Adrenal gland (tissue), 12 donors: ENCODE measurements around the gene CKAP4. TPM values are rescaled to one million over a fixed set of nuclear protein-coding genes. Genes with fewer than 3 reads are reported as not detected.

Source experiments
- DNase-seq, 7 donors: peaks; one replicate each; pipeline ENCODE4 v3.0.0-alpha.2; 2019 to 2020
- H3K27ac ChIP-seq, 5 donors: fragments of 200-600 bp; sonication (generic) in 4 of 5; 1 replicate in 3 of 5; 2 replicates in 2 of 5; pipeline versions ENCODE4 v1.5.1 to v1.8.0; 2016 to 2020; ENCODE audit warnings: mild to moderate bottlenecking in 1 of 5
- H3K27me3 ChIP-seq: fragments of 200-600 bp; 2 replicates; pipeline ENCODE4 v1.8.0; 2021
- H3K36me3 ChIP-seq, 2 donors: fragments of 200-600 bp; replicated peaks in 1 of 2; 1 replicate in 1 of 2; 2 replicates in 1 of 2; pipeline versions ENCODE4 v1.5.1 to v1.8.0; 2018 to 2022
- H3K4me1 ChIP-seq, 2 donors: fragments of 200-600 bp; replicated peaks in 1 of 2; 1 replicate in 1 of 2; 2 replicates in 1 of 2; pipeline versions ENCODE4 v1.5.1 to v1.8.0; 2018 to 2021
- H3K4me3 ChIP-seq, 4 donors: fragments of 200-600 bp; sonication (generic) in 3 of 4; one replicate each; pipeline ENCODE4 v1.5.1; 2016 to 2018
- H3K9me3 ChIP-seq, 3 donors: fragments of 200-600 bp; sonication (generic) in 1 of 3; replicated peaks in 1 of 3; 1 replicate in 2 of 3; 2 replicates in 1 of 3; pipeline versions ENCODE4 v1.5.1 to v1.8.0; 2016 to 2021
- POLR2A ChIP-seq, 2 donors: fragments of 450-650 bp; IDR thresholded peaks; one replicate each; pipeline ENCODE4 v1.6.1; 2017; ENCODE audit warnings: antibody characterized with exemption in 2 of 2, mild to moderate bottlenecking in 2 of 2, moderate library complexity in 1 of 2
- WGBS, 4 donors: extraction: QIAGEN DNeasy Blood & Tissue Kit in 2 of 4; methylation state at CpG; one replicate each; pipeline versions ENCODE4 v1.1.5 to v1.1.7; 2013 to 2017; 5-methylcytosine and 5-hydroxymethylcytosine counted together
- intact Hi-C, 2 donors: fragments of 100-400 bp; cut with DNase I; formaldehyde crosslinking; loops; one replicate each; pipeline versions ENCODE4 v1.14.1 to v1.15.0; 2022 to 2023
- polyA plus RNA-seq, 3 donors: library from polyadenylated mRNA; stranded (reverse); fragments of 200-250 nt in 2 of 3; fragments of 350-450 nt in 1 of 3; fragmentation: Illumina TruSeq in 1 of 3; extraction: RNeasy Lipid Tissue Mini Kit (QIAGEN cat#74804) in 1 of 3; gene quantifications; one replicate each; pipeline ENCODE4 v1.2.3, GENCODE V29; 2013 to 2014
- total RNA-seq, 9 donors: library from RNA; depleted of rRNA in 4 of 9; stranded (reverse); fragments of >200 nt in 4 of 9; fragments of 120-200 nt in 1 of 9; fragmentation: NEBNext Ultra II Directional in 1 of 9; extraction: Animal tissue kit (Norgen Biotek cat#: 25700) in 1 of 9; gene quantifications; one replicate each; pipeline versions ENCODE4 v1.1.0 to v1.2.4, GENCODE V29; 2013 to 2023
- TF ChIP-seq, protein P1 (sequence below), 6 experiments: fragments of 450-650 bp in 4 of 6; fragments of 200-600 bp in 2 of 6; sonication (generic) in 1 of 6; IDR thresholded peaks; 1 replicate in 5 of 6; 2 replicates in 1 of 6; pipeline versions ENCODE4 v1.5.1 to v1.8.0; 2016 to 2021; ENCODE audit warnings: antibody characterized with exemption in 6 of 6, mild to moderate bottlenecking in 2 of 6, moderate library complexity in 1 of 6
- donor health status: healthy with polysubstance abuse.
- donor health status: Bipolar disorder and iron deficiency.
- donor health status: DM: yes; HTN: yes; CAD: no.
- donor health status: DM: no; HTN: no; CAD: no.
- donor health status: DM: no; HTN: no; CAD: no.
- donor health status: DM: yes; HTN: yes; CAD: no.

Gene CKAP4
- total and polyA plus RNA-seq, 12 donors, result 11.0 to 101 (median 84.7) TPM

DNA sequence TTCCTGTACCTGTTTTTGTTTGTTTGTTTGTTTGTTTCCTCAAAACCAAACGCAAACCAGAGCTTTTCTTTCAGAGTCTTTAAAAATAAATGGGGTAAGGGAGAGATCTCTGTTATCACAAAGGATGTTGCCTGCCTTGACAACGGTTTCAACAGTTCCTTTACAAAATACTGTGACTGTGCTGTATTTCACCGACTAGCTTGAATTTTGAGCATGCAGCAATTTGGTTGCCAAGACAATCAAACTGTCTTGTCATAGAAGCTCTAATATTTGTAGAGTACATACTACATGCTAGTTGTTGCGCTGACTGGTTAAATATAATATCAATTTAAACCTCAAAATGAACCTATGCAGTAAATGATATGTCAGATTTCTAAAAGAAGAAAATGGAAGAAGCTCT, 32.3 kb upstream of the CKAP4 start:
- 70 to 79% (median 76%) methylated on average over 4 of the region's 4 CpGs for WGBS, 4 donors
- Histone ChIP-seq H3K4me3 (no peak overlapping the region), H3K27ac (no peak overlapping the region), H3K4me1 (no peaks in the 10 kb centered on the region), H3K27me3 (no peaks in the 10 kb centered on the region), H3K9me3 (no peaks in the 10 kb centered on the region), H3K36me3 (no peaks in the 10 kb centered on the region)
- intact Hi-C loops, result loop anchor here in 1 of 2 donors (5.0 kb wide), 1 partner anchor 53 kb away; no protein-coding TSS in a partner anchor
- DNase-seq, result no peak
- TF ChIP-seq, protein P1, sequence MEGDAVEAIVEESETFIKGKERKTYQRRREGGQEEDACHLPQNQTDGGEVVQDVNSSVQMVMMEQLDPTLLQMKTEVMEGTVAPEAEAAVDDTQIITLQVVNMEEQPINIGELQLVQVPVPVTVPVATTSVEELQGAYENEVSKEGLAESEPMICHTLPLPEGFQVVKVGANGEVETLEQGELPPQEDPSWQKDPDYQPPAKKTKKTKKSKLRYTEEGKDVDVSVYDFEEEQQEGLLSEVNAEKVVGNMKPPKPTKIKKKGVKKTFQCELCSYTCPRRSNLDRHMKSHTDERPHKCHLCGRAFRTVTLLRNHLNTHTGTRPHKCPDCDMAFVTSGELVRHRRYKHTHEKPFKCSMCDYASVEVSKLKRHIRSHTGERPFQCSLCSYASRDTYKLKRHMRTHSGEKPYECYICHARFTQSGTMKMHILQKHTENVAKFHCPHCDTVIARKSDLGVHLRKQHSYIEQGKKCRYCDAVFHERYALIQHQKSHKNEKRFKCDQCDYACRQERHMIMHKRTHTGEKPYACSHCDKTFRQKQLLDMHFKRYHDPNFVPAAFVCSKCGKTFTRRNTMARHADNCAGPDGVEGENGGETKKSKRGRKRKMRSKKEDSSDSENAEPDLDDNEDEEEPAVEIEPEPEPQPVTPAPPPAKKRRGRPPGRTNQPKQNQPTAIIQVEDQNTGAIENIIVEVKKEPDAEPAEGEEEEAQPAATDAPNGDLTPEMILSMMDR (IDR thresholded peaks at IDR 0.05), result no peak
- TF ChIP-seq POLR2A (IDR thresholded peaks at IDR 0.05), result no peak

DNA sequence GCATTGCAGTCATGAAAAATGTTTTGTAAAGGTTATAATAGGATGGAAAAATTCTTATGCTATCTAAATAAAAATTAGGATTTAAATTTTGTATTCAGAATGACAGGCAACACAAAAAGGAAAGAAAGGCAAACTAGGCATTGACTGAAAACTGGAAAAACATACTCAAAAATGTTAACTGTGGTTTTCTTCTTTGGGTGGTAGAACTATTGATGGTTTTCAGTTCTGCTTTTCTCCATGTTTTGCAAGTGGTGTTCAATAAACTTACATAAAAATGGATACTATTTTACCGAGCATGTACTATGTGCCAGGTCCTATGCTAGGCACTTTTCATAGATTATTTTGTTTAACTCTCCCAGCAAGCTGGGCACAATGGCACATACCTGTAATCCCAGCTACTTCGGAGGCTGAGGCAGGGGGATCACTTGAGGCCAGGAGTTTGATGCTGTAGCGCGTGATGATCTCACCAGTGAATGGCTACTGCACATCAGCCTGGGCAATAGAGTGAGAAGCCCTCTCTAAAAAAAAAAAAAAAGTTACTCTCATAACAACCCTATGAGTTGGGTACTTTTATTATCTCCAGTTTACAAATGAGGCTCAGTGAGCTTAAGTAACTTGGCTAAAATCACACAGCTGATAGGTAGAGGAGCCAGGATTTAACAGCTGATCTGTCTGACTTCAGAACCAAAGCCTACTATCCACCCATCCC, 28.4 kb upstream of the CKAP4 start:
- H3K36me3 ChIP-seq, result no peaks in the 10 kb centered on the region
- 83 to 95% (median 92%) methylated on average over 4 of the region's 4 CpGs for WGBS, 4 donors
- intact Hi-C loops, result no loop called here
- TF ChIP-seq, protein P1 (IDR thresholded peaks at IDR 0.05), result no peak
- no peak for TF ChIP-seq POLR2A (IDR thresholded peaks at IDR 0.05)
- H3K27ac ChIP-seq, result no peak overlapping the region
- peaks cover 20 to 22% of the 10 kb centered on the region in 2 donors for H3K4me1 ChIP-seq
- no peaks in the 10 kb centered on the region for H3K27me3 ChIP-seq
- H3K9me3 ChIP-seq, result no peaks in the 10 kb centered on the region
- H3K4me3 ChIP-seq, result no peak overlapping the region
- DNase-seq, result no peak

DNA sequence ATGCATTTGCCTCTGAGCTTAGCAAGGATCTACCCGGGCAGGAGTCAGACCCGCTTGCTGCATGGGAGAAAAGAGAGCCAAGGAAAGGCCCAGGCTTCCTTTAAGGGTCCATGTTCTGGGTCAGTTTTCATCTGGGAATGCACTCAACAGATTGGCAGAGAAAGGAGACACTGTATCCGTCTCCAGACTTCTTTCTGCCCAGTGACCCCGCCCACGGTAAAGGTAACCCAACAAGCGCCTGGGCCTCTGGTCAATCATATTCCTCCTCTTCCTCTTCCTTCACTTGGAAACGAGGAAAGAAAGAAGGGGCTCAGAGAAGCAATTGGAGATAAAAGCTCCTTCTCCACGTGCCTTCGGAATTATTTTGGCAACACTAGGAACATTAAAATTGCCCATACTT, 27.6 kb upstream of the CKAP4 start:
- Histone ChIP-seq H3K4me3 (no peak overlapping the region), H3K27me3 (no peaks in the 10 kb centered on the region), H3K9me3 (no peaks in the 10 kb centered on the region), H3K27ac (no peak overlapping the region), H3K4me1 (peaks cover 21 to 26% of the 10 kb centered on the region in 2 donors), H3K36me3 (no peaks in the 10 kb centered on the region)
- intact Hi-C loops, result no loop called here
- TF ChIP-seq POLR2A (IDR thresholded peaks at IDR 0.05), result no peak
- TF ChIP-seq, protein P1 (IDR thresholded peaks at IDR 0.05), result no peak
- 83 to 95% (median 89%) methylated on average over 9 of the region's 9 CpGs for WGBS, 4 donors
- no peak for DNase-seq

DNA sequence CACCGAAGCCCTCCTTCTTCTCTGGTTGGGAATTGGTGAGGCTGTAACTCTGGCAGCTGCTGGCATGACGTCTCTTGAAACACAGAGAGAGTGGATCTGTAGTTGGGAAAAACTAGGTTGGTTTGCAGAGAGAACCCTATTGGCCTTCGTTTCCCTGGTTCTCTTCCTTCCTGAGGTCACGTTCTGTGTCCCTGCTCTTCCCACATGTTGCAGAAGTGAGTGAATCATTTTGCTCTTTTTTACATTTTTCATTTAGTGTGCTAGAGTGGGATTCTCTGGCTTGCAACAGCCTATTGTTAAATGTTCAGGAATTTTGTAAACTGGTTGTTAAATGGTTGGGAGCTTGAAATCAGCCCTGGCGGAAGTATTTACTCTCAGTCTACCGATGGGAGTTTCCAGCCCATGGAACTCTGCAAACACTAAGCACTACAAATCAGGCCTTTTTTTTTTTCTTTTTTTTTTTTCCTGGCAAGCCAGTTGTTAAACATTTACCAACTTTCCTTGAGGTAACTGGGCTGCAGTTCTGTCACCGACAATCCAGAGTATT, 26.8 kb upstream of the CKAP4 start:
- DNase-seq, result peak in 2 of 7 donors; percentile 21 to 24
- 58 to 66% (median 60%) methylated on average over 7 of the region's 7 CpGs for WGBS, 4 donors
- TF ChIP-seq, protein P1 (IDR thresholded peaks at IDR 0.05), result no peak
- no peak for TF ChIP-seq POLR2A (IDR thresholded peaks at IDR 0.05)
- Histone ChIP-seq H3K9me3 (no peaks in the 10 kb centered on the region), H3K4me1 (peaks cover 21 to 26% of the 10 kb centered on the region in 2 donors), H3K27ac (peak overlapping the region in 4 of 5 donors; percentile 1 to 78 (median 66)), H3K36me3 (no peaks in the 10 kb centered on the region), H3K4me3 (no peak overlapping the region), H3K27me3 (no peaks in the 10 kb centered on the region)
- intact Hi-C loops, result no loop called here
